HG03064 (cell line): ENCODE results near the gene ZNF672.

Experiments
- ATAC-seq: cut with Tn5 transposase; IDR thresholded peaks from one replicate; pipeline ENCODE4 v1.9.1; 2021; ENCODE audit warnings: low read depth; ENCODE audit not compliant: unreplicated experiment

Gene ZNF672

GRCh38 chr1:248852481-248853405 lies 14.7 kb downstream of the ZNF672 start:
- ATAC-seq: no peak

- ATAC-seq: no peak
Measured at GRCh38 chr1:248853663-248854375, 15.8 kb downstream of the ZNF672 start.

GRCh38 chr1:248855580-248855979 lies 17.6 kb downstream of the ZNF672 start:
- no peak for ATAC-seq

- no peak for ATAC-seq
Measured at GRCh38 chr1:248856176-248856575, 18.2 kb downstream of the ZNF672 start.

- ATAC-seq: no peak
Measured at GRCh38 chr1:248857201-248857600, 19.2 kb downstream of the ZNF672 start.

- ATAC-seq: no peak
Measured at GRCh38 chr1:248857749-248858095, 19.7 kb downstream of the ZNF672 start.

- peak; percentile 33 for ATAC-seq
Measured at GRCh38 chr1:248858096-248858890, 20.3 kb downstream of the ZNF672 start.

- peak; percentile 76 for ATAC-seq
Measured at GRCh38 chr1:248858891-248859889, 21.2 kb downstream of the ZNF672 start, which contains the start of gene ZNF692. Gene ZNF692 (minus strand): TSS chr1:248859085. CDS start chr1:248858309, 776 bp downstream.

GRCh38 chr1:248860007-248860406 lies 22.0 kb downstream of the ZNF672 start:
- ATAC-seq: no peak

GRCh38 chr1:248861616-248862015 lies 23.6 kb downstream of the ZNF672 start:
- ATAC-seq: no peak

- peak; percentile 12 for ATAC-seq
Measured at GRCh38 chr1:248862695-248862997, 24.6 kb downstream of the ZNF672 start.

- peak; percentile 63 for ATAC-seq
Measured at GRCh38 chr1:248862998-248863881, 25.2 kb downstream of the ZNF672 start.

- ATAC-seq: no peak
Measured at GRCh38 chr1:248871837-248872401, 33.9 kb downstream of the ZNF672 start.

GRCh38 chr1:248872752-248873408 lies 34.9 kb downstream of the ZNF672 start:
- ATAC-seq: peak; percentile 34

- ATAC-seq: peak; percentile 71
Measured at GRCh38 chr1:248873409-248873992, 35.5 kb downstream of the ZNF672 start.

- peak; percentile 55 for ATAC-seq
Measured at GRCh38 chr1:248873993-248874533, 36.0 kb downstream of the ZNF672 start.

- no peak for ATAC-seq
Measured at GRCh38 chr1:248881261-248881660, 43.2 kb downstream of the ZNF672 start.
